NCI-H446 treated with DMSO at 0.1 percent for 48 hours (cell line): ENCODE measurements around the gene GUCA2A.

Source experiments
- DNase-seq: peaks from one replicate; lab custom pipeline; 2025; lab: John Stamatoyannopoulos, UW

The GUCA2A gene

DNA sequence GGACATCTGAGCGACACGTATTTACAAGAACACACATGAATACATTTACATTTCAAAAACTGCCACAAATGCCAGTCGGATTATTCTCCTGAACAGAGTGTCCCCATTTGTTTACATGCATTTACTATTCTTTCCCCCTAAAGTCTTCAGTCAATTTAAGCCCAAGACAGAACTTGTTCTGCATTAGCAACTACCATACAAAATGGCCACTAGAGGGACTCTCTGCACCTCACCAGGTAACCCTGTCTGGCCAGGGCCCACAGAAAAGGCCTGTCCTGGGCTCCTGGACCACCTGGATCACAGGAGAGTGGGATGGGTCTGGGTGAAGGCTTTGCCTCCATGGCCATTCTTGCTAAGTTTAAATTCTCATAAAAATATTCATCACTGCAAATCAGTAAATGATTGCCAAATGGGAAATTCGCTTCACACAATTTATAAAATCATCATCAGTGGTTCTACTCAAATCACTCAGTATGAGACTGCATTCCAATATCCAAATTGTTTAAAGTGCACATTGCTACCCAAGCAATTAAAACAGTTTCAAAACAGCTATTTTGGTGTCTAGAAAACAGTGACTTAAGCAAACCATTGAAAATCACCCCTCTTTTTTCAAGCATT is 12.5 kb upstream of the GUCA2A start:
- DNase-seq = peak; percentile 5

DNA sequence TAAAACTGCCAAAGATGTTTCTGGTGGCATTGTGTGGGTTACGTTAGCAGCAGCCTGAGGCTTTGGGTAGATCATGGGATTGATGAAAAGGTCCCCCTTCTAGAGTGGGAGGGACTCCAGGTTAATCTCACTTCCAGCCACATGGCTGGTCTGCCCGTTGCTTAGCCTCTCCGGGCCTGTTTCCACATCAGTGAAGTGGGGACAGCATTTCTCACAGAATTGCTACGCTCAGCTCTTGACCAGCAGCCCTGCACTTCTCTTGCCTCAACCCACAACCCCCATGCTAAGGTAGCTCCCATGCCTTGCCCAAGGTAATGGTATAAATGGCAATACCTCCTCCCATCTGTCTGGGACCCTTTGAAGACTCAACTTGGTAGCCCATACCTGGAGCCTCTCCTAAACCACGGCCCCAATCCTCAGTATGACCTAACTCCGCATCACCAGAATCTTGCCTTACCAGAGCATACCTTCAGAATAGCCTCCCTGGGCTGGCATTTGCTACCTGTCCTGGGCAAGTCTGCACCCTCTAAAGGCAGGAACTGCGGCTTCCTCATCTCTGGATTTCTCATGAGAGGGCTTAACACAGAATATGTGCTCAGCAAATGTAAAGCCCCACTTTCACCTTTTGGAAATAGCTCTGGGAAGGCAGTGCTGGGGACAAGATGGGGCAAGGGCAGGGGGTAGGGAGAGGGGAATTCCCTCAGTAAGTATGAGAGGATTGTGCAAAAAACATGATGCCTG is 10.9 kb upstream of the GUCA2A start:
- no peak for DNase-seq

DNA sequence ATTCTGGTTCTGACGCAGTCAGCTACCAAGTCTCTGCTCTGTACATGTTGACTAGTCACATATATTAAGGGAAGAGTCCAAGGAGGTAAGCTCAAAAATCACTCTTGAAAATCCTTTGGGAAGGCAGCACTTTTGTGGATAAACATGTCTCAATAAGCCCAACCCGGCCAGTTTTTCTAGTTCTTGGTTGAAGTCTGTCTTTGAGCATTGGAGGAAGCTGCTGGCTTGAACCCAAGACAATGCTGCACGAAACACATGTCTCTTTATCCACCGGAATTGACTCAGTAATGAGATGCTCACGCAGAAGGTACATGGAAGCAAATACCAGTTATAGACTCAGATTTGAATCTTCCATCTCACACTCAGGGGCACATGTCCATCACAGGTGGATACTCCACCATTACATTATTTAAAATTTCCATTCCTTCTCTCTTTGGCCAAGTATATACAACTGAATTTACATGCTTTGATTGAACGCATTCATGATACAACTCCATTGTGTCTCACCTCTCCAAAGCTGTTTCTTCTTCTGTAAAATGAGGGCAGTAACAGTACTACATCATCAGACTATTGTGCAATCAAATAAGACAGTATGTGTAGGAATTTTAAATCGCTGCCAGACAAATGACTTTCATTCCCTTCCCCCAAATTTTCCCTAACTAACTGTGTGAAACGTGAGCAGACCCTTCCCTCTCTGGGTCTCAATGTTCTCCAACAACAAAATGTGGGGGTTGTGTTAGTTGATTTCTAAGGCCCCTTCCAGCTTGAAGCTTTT is 9.6 kb upstream of the GUCA2A start:
- DNase-seq = no peak

DNA sequence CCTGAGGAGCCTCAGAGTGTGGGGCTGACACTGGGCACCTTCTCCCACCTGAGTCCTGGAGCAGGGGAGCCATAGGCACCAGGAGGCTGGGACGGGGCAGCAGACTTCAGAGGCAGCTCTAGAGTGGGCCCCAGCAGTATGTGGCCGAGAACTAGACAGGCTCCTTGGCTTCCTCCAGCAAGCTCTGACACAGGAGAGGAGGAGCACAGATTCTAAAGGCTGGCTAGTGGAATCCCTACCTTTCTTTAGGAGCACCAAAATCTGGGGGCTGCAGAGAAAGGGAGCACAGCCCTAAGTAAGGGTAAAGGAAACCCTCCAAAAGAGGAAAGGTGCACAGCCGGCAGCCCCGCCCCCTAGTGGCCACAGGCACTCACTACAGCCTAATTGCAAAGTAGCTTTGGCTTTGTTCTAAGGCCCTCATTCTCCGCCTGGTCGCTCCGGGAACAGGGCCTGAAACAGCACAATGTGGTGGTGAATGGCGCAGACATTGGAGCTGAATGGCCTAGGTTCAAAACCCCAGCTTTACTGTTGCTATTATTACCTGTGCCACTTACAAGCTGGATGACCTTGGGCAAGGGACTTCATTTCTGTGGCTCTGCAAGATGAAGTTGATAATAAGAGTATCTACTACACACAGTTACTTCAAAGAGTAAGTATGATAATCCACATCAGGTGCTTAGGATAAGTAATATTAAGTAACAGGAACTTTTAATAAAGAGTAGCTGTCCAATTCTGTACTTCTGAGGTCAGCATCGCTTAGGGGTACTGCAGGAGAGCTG is 8.8 kb upstream of the GUCA2A start:
- DNase-seq = peak; percentile 25

DNA sequence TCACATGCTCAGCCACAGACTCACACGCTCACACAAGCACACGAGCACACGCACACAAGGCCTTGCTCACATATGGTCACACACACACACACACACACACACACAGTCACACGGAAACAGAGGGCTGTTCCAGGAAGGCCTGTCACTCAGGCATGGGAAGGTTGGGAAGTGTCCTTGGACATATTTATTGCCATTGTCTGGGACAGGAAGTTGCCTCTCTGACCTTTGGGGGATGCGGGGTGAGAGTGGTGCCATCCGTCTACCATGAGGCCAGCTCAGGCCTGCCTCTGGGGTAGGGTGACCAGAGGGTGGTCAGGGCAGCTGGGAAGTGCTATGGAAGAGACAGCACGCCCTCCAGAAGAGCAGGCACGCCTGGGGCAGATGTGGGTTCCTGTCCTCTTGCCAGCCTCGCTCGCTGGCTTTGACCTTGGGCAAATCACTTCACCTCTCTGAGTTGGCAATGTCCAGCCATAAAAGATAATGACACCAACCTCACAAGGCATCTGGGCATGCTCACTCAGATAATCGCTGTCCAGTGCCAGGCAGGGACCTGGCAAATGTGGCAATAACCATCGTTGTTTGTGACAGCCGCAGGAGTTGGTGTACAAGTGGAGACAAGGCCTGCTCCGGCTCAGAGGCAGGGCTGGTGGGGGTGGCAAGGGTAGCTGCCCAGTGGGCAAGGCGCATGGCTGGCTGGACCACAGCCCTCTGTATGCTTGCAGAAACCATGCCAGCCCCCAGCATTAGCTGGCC is 8.0 kb upstream of the GUCA2A start:
- no peak for DNase-seq

DNA sequence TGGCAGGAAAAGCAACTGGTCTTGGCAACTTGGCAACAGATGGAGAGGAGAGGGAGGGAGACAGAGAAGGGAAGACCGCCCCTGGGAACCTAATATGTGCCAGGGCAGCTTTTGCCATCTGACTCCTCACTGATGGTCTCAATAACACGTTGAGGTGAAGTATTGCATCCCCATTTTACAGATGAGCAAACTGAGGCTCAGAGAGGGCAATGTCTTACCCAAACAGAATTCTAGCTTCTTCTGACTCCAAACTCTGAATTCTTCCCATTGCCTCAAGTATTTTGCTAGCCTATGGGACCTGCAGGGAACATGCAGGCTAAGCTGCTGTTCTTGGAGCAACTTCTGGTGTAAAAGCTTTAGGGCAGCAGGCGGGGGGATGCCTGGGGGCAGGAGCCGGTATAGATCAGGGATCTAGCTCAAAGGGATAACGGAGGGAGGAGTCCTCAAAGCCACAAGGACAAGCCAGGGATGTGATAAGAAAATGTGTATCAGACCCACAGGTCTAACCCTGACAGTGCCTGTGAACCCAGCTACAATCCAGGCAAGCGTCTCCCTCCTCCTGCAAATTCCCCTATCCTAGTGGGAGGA is 7.2 kb upstream of the GUCA2A start:
- DNase-seq = no peak

DNA sequence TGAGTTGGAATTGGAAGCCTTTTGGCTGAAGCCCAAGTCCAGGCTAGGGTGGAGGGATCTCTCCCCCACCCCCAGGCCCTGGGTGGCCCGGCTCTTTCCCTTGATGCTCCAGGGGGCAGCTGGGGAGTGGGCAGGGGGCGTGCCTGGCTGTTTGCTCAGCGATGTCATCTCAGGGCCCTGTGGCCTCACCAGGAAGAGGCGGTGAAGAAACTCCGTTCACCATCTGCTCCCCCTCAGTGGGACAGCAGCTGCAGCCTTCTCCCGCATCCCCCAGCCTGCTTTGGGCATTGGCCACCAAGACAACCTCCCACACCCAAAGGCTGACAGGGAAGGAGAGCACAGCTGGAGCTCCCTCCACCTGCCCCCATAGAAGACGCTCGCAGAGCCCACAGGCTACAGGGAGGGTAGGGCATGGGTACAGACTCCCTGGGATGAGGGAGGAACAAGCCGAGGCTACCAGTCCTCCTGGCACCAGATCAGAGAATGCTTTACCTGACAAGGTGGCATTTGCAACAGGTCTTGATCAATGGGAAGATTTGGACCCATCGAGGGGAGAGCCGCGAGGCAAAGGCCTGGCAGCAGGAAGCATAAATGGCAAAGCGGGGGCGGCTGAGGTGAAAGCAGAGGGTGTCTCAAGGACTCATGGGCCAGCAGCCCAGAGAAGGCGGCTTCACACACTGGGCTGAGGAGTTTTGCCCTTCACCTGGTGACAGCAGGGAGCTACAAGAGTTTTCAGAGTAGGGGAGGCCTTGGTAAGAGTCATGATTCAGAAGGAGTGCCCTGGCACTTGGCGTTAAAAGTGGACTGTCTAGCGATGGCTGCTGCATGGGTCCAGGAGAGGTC is 6.5 kb upstream of the GUCA2A start:
- DNase-seq = no peak

DNA sequence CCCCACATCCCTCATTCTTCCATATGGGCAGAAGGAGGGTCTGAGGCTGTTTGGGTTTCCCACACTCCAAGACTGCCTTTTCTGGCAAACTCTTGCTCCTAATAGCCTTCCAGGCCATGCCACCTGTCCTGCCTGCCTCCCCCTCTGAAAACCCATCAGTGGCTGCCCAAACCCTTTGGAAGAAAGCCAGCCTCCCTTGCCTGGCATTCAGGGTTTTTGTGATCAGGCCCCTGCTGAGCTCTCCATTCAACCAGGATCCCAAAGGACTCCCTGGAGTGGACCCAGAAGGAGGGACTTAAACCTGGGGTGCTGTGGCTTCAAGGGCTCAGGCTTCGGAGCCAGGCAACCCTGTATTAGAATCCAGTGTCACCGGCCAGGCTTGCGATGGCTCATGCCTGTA is 4.2 kb upstream of the GUCA2A start:
- DNase-seq = peak; percentile 36

DNA sequence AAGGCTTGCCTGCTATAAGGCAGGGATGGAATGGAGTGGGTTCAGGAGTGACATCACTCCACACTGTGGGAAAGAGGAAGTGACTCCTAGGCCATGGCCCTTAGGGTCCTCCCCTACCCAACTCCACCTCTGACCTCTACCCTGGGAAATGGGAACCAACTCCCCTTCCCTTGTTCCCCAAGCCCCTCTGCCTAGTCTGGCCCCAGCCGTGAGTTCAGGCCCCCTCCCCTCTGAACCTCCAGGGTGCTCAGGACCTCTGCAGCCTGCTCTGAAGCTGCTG is 3.8 kb upstream of the GUCA2A start:
- DNase-seq = no peak

DNA sequence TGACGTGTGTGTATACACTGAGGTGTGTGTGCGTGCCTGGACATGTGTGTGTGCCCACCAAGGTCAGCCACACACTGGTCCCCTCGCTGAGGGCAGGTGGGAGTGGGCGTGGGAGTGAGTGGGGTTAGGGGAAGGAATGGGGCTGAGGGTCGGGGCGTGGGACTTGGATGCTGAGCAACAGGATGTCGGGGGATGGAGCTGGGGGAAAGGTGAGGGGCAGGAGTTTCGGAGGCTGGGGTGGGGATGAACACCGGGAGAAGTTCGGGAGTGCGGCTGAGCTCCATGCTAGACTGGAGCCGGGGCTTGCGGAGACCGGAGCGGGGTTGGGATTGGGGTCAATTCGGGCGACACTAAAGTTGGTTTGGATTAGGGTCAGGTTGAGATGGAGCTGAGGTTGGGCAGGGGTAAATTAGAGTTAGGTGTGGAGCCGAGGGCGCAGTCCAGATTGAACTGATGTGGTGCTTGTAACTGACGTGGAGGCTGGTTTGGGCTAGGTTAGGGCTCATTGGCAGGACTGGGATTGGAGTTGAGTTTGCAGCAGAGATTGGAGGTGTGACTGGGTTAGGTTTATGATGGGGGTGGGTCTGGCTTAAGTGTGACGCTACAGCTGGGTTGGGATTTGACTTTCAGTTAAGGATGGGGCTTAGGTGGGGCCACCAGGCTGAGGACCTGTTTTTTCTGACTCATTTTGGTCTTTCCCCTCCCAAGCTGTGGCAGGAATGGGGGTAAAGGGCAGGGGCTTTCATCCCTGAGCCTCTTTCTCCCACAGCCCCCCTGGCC is 3.3 kb upstream of the GUCA2A start:
- DNase-seq = no peak

DNA sequence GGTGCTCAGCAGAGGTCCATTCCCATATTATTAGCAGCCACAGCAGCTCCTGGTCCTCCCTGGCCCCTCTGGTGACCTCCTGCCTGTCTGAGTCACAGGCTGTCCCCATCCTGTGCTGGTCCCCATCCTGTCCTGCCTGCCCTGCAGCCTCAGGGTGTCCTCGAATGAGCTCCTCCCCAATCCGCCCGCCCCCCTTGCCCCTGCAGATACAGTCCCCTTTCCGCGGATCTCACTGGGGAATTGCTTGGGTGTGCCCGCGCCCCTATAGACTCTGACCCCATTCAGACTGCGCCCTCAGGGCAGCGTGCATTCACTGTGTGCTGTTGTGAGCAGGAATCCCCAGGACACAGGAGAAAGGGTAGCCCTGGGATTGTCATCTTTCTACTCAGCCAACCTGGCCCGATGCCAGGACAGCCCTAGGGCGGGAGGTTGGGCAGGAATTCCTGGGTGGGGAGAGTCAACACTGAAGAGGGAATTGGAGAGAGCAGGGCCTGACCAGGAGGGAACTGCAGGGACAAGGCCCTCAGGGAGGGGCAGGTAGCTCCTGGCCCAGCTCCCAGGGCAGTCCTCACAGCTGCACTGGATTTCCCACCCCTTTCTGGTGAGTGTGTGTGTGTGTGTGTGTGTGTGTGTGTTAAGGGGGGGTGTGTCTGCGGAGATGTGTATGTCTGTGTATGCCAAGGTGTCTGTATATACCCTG is 1.1 kb upstream of the GUCA2A start:
- no peak for DNase-seq

DNA sequence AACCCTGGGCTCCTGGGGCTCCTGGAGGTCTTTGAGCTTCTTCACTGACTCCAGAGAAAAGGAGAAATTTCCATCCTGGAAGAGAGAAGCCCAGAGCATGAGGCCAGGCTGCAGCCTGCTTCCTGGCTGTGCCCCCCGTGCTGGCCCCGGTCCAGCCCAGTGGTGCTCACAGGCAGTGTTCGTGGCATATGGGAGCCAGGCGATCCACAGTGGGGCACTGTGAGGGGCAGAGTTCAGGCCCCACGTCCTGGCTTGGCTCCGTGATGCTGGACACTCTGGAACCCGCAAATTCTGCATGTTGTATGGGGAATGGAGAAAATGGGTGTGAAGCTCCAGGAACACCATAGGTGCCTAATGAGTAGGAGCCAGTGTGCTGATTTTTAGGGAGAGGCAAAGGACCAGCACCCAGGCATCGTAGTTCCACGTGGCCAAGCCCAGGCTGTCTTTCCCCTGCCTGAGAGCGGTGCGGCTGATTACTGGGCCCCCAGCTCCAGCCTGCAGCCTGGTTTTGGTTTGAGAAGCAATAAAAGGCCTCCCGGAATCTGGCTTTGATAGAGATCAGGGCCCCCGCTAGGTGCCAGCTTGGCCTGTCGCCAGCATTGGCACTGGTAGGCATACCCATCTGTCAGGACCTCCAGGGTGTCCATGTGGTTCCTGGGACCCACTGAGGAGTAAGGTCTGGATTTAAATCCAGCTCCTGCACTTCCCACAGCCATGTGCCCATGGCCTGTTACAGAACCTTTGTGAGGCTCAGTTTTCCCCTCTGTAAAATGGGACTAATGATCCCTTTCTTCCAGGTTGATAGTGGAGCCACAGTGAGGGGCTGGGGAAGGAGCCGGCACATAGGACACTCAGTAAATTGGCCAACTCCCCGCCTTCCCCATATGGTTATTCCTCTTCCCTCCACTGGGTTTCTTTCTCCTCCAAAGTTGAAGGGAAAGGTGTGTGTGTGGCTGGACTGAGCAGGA is 725 bp downstream of the GUCA2A start:
- peak; percentile 6 for DNase-seq

DNA sequence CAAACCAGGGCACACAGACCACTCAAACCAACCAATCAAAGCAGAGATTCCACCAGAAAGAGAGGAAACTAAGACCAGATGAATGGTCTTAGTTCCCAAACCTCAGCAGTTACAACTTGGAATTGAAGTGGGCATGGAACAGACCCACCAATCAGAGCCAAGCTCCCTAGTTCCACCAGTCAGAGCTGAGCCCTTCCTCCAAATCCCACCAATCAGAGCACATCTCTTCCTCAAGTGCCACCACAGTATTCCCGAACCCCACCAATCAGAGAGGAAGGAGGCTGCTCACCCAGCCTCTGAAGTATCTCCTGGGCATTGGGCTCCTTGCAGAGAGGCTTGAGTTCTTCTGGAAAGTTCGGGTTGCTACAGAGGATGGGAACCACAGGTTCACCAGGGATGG is 1.4 kb downstream of the GUCA2A start:
- DNase-seq = no peak

DNA sequence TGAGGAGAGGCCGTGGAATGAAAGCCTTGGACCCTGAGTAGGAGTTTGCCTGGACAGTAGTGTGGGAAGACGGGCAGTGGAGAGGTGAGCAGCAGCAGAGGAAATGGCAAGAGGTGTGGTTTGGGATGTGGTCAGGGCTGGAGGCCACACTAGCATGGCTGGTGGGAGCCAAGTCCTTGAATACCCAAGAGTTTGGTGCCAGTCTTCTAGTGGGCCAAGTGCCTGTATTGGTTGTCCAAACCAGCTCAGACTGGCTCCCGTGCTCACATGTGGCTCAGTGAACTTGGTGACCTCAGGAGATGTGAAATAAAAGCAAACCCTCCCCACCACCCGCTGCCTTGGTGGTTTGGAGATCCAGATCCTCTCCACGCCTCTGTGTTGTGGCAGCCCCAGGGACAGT is 2.4 kb downstream of the GUCA2A start:
- DNase-seq = no peak

DNA sequence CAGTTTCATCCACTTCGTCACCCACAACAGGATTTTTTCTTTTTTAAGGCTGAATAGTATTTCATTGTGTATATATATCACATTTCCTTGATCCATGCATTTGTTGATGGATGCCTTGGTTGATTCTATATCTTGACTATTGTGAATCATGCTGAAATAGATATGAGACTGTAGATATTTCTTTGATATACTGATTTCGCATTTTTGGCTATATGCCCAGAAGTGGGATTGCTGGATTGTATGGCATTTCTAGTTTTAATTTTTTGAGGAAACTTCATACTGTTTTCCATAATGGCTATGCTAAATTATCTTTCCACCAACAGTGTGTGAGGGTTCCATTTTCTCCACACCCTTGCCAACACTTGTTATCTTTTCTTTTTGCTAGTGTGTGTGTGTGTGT is 6.4 kb downstream of the GUCA2A start:
- DNase-seq = no peak

DNA sequence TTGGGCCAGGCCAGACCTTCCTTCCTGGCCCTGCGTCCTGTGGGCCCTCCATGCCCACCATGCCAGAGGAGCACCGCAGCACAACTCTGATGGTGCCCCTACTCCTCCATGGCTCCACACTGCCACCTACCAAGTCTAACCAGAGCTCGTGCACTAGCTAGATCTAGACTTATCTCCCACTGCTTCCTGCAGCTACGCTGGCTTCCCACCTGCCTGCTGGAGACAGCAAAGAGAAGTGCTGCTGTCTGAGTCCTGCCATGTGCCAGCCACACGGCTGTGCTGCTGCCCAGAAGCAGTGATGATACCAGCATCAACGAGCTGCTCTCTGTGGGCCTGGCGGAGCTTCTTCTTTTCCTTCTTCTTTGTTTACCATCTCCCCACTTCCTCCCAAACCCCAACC is 6.9 kb downstream of the GUCA2A start:
- no peak for DNase-seq

DNA sequence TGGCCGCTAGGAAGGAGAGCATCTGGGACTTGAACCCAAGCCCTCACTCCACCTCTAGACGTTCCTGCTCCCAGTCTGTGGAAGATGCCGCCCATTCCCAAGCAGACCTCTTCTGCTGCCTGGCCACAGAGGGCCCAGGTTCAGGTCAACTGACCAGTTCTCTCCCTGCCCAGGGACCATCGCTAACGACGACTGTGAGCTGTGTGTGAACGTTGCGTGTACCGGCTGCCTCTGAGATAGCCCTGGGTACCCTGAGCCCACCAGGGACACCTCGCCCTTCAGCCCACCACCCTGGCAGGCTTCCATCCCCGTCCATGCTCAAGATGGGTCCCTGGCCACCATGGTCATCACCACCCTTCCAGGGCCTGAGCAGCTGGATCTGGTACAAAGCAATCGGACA is 9.2 kb downstream of the GUCA2A start:
- no peak for DNase-seq

DNA sequence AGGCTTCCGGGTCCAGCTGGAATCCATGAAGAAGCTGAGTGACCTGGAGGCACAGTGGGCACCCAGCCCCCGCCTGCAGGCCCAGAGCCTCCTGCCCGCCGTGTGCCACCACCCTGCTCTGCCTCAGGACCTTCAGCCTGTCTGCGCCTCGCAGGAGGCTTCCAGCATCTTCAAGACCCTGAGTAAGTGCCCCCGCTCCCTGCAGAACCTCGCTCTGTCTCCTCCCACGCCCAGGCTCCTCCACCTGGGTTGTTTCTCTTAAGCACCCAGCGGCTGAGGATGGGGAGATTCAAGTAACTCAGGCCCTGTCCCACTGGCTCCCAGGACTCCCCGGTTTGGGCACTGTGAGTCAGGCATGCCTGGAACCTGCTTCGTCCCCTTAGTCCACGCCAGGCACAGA is 9.9 kb downstream of the GUCA2A start:
- no peak for DNase-seq
